Esophagus muscularis mucosa (tissue), 4 donors: ENCODE measurements around the gene TRPV6. TPM values are rescaled to one million over a fixed set of nuclear protein-coding genes. Genes with fewer than 3 reads are reported as not detected.

ENCODE experiments used
- DNase-seq: peaks from one replicate; pipeline ENCODE4 v3.0.0-alpha.2; 2017; ENCODE audit errors: extremely low spot score
- H3K27ac ChIP-seq, 4 donors: fragments of 200-600 bp; sonication (generic); replicated peaks in 1 of 4; 1 replicate in 3 of 4; 2 replicates in 1 of 4; pipeline ENCODE4 v1.5.1; 2016 to 2019; ENCODE audit warnings: mild to moderate bottlenecking in 1 of 4
- H3K27me3 ChIP-seq, 4 donors: fragments of 200-600 bp; sonication (generic); one replicate each; pipeline versions ENCODE4 v1.5.1 to v1.6.0; 2016 to 2019
- H3K36me3 ChIP-seq, 4 donors: fragments of 200-600 bp; sonication (generic); one replicate each; pipeline ENCODE4 v1.5.1; 2016 to 2019
- H3K4me1 ChIP-seq, 4 donors: fragments of 200-600 bp; sonication (generic); one replicate each; pipeline ENCODE4 v1.5.1; 2016 to 2019
- H3K4me3 ChIP-seq, 4 donors: fragments of 200-600 bp; sonication (generic); 1 replicate in 2 of 4; 2 replicates in 2 of 4; pipeline ENCODE4 v1.5.1; 2016 to 2019; ENCODE audit warnings: mild to moderate bottlenecking in 4 of 4, moderate library complexity in 1 of 4
- H3K9me3 ChIP-seq, 4 donors: fragments of 200-600 bp; sonication (generic); 1 replicate in 3 of 4; 2 replicates in 1 of 4; pipeline ENCODE4 v1.5.1; 2016 to 2019
- EP300 ChIP-seq: sonication (generic); formaldehyde crosslinking; IDR thresholded peaks from one replicate; pipeline ENCODE4 v1.6.1; 2017; ENCODE audit warnings: antibody characterized with exemption
- POLR2A ChIP-seq: fragments of 450-650 bp; IDR thresholded peaks from one replicate; pipeline ENCODE4 v1.6.1; 2017; ENCODE audit warnings: antibody characterized with exemption, moderate library complexity, mild to moderate bottlenecking, low read depth
- POLR2AphosphoS5 ChIP-seq, 2 donors: sonication (generic); formaldehyde crosslinking; IDR thresholded peaks; one replicate each; pipeline ENCODE4 v1.6.1; 2017; ENCODE audit warnings: antibody characterized with exemption in 2 of 2
- WGBS: methylation state at CpG from one replicate; pipeline ENCODE4 v1.1.5; 2018; 5-methylcytosine and 5-hydroxymethylcytosine counted together
- intact Hi-C: fragments of 100-400 bp; cut with DNase I; formaldehyde crosslinking; loops from one replicate; pipeline ENCODE4 v1.15.1; 2023
- total RNA-seq, 4 donors: library from RNA; depleted of rRNA; stranded (reverse); fragments of >200 nt; gene quantifications; one replicate each; pipeline versions ENCODE4 v1.1.0 to v1.2.1, GENCODE V29; 2016
- TF ChIP-seq, protein P1 (sequence below), 3 experiments: fragments of 200-600 bp in 2 of 3; fragments of 450-650 bp in 1 of 3; sonication (generic) in 2 of 3; IDR thresholded peaks; one replicate each; pipeline ENCODE4 v1.5.1; 2017 to 2019; ENCODE audit warnings: antibody characterized with exemption in 3 of 3, mild to moderate bottlenecking in 2 of 3, moderate library complexity in 1 of 3

TRPV6 gene
- total RNA-seq, 4 donors from 2014 or later: not detected

DNA sequence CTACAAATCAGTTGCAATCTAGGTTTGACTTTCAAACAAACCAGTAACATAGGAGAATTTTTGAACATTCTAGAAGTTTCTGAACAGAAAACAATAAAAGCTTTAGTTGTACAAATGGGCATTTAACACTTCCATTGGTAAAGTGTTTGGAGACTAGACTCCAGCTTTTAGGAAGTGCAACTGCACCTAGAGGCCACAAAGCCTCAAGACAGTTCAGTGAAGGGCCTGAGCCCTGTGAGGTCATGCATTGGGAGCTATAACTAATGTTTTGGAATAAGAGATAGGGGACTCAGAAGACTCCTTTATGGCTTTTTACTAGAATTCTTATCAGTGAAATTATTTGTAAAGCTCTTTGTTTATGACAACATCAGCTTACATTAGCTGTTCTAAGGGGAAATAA, 33.6 kb downstream of the TRPV6 start:
- intact Hi-C loops: loop anchor here (5.0 kb wide), 1 partner anchor 150 kb away; no protein-coding TSS in a partner anchor
- H3K36me3 ChIP-seq: no peaks in the 10 kb centered on the region
- peaks cover 0 to 6% (median 0%) of the 10 kb centered on the region in 4 donors for H3K27me3 ChIP-seq
- no peak for TF ChIP-seq POLR2A
- TF ChIP-seq POLR2AphosphoS5 (IDR thresholded peaks at IDR 0.05): no peak
- TF ChIP-seq, protein P1, sequence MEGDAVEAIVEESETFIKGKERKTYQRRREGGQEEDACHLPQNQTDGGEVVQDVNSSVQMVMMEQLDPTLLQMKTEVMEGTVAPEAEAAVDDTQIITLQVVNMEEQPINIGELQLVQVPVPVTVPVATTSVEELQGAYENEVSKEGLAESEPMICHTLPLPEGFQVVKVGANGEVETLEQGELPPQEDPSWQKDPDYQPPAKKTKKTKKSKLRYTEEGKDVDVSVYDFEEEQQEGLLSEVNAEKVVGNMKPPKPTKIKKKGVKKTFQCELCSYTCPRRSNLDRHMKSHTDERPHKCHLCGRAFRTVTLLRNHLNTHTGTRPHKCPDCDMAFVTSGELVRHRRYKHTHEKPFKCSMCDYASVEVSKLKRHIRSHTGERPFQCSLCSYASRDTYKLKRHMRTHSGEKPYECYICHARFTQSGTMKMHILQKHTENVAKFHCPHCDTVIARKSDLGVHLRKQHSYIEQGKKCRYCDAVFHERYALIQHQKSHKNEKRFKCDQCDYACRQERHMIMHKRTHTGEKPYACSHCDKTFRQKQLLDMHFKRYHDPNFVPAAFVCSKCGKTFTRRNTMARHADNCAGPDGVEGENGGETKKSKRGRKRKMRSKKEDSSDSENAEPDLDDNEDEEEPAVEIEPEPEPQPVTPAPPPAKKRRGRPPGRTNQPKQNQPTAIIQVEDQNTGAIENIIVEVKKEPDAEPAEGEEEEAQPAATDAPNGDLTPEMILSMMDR (IDR thresholded peaks at IDR 0.05): no peak
- no peak for TF ChIP-seq EP300
- H3K9me3 ChIP-seq: no peaks in the 10 kb centered on the region
- H3K27ac ChIP-seq: no peak overlapping the region
- peaks cover 12 to 28% (median 24%) of the 10 kb centered on the region in 4 donors for H3K4me1 ChIP-seq
- no peak overlapping the region for H3K4me3 ChIP-seq
- DNase-seq: no peak

- intact Hi-C loops: loop anchor here (5.0 kb wide), 1 partner anchor 151 kb away; no protein-coding TSS in a partner anchor
- Histone ChIP-seq H3K4me3 (no peak overlapping the region), H3K36me3 (no peaks in the 10 kb centered on the region), H3K27me3 (peaks cover 0 to 6% (median 0%) of the 10 kb centered on the region in 4 donors), H3K27ac (no peak overlapping the region), H3K9me3 (no peaks in the 10 kb centered on the region), H3K4me1 (peaks cover 11 to 25% (median 22%) of the 10 kb centered on the region in 4 donors)
- no peak for TF ChIP-seq EP300
- TF ChIP-seq, protein P1 (IDR thresholded peaks at IDR 0.05): no peak
- no peak for TF ChIP-seq POLR2A
- no peak for TF ChIP-seq POLR2AphosphoS5 (IDR thresholded peaks at IDR 0.05)
- 83% methylated on average over 4 of the region's 4 CpGs for WGBS
- no peak for DNase-seq
Observed at GRCh38 chr7:142851269-142851668, 34.3 kb downstream of the TRPV6 start.

DNA sequence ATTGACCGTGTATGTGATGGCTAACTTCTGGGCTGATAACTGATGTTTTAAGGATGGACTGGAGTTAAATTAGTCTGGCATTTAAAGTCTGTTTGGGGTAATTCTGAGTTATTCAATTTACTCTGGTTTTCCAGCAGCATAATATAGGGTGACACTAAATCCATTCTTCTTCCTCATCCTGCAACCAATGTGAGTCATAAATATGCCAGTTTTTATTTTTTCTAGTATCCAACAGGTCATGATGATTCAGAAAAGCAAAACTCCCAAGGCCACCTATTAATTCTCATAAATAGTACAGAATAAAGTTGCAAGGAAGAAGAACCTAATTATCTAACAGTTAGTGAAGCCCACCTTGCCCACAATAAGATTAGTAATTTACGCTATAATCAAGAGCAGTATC, 38.2 kb downstream of the TRPV6 start:
- H3K36me3 ChIP-seq: no peaks in the 10 kb centered on the region
- H3K9me3 ChIP-seq: no peaks in the 10 kb centered on the region
- 84% methylated on average over 2 of the region's 2 CpGs for WGBS
- no peak overlapping the region for H3K27ac ChIP-seq
- intact Hi-C loops: no loop called here
- TF ChIP-seq POLR2AphosphoS5 (IDR thresholded peaks at IDR 0.05): no peak
- no peak for TF ChIP-seq EP300
- no peak for TF ChIP-seq POLR2A
- TF ChIP-seq, protein P1 (IDR thresholded peaks at IDR 0.05): no peak
- peaks cover 0 to 6% (median 0%) of the 10 kb centered on the region in 4 donors for H3K27me3 ChIP-seq
- DNase-seq: no peak
- no peaks in the 10 kb centered on the region for H3K4me1 ChIP-seq
- H3K4me3 ChIP-seq: no peak overlapping the region

DNA sequence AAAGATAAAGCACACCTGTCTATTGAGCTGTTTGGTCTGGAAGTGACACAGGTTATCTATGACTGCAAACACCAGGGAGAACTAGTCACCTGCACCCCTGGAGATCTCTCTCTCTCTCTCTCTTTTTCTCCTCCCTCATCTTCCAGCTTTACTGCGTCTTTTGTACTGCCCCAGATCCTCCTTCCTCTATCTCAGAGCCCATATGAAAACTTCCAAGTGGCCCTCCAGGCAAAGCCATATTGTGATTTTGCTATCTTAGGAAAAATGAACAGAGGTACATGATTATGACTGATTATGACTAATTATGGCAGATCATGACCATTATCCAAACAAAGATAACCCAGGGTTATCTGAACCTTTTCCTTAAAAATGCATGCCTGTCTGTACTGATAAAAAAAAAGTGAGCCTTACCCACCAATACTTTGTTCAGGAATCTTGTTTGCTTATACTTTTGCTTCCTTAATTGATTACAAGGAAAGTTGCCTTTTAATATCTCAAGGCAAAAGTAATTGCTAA, 43.2 kb downstream of the TRPV6 start:
- H3K4me3 ChIP-seq: no peak overlapping the region
- H3K27ac ChIP-seq: no peak overlapping the region
- TF ChIP-seq POLR2A: no peak
- TF ChIP-seq EP300: no peak
- TF ChIP-seq, protein P1 (IDR thresholded peaks at IDR 0.05): no peak
- no peak for TF ChIP-seq POLR2AphosphoS5 (IDR thresholded peaks at IDR 0.05)
- no peaks in the 10 kb centered on the region for H3K4me1 ChIP-seq
- no peak for DNase-seq
- H3K27me3 ChIP-seq: peaks cover 0 to 6% (median 0%) of the 10 kb centered on the region in 4 donors
- H3K9me3 ChIP-seq: no peaks in the 10 kb centered on the region
- no peaks in the 10 kb centered on the region for H3K36me3 ChIP-seq
- 76% methylated on average over 1 of the region's 1 CpG for WGBS
- intact Hi-C loops: no loop called here
